ENCODE data around the gene DGCR6. TPM values are rescaled to one million over a fixed set of nuclear protein-coding genes. Genes with fewer than 3 reads are reported as not detected.
"Not testable (repeated sequence)": the region's sequence is repeated elsewhere in the genome, so short reads cannot be mapped to it uniquely, and the experiment has no call there.

Gene DGCR6
- total RNA-seq = 1.7 TPM
- 3.7 TPM for polyA plus RNA-seq (ENCODE audit: insufficient read depth, low read depth, low replicate concordance)
- long read RNA-seq, donor 1, transcript DGCR6-201 (5 exons, 1,214 nt) = major isoform, 5 of 13 reads
- long read RNA-seq, donor 1, partial matches to known transcripts = 5 of 13 reads
- long read RNA-seq, donor 1, other reads (novel, unspliced or antisense) = 0 of 13 reads
- long read RNA-seq, donor 2, transcript DGCR6-201 (5 exons, 1,214 nt) = major isoform, 10 of 16 reads
- long read RNA-seq, donor 2, transcript DGCR6-208 (2 exons, 1,837 nt) = minor isoform, 6 of 16 reads
- long read RNA-seq, donor 2, partial matches to known transcripts = 0 of 16 reads
- long read RNA-seq, donor 2, other reads (novel, unspliced or antisense) = 0 of 16 reads
- long read RNA-seq, donor 3, transcript DGCR6-201 (5 exons, 1,214 nt) = major isoform, 5 of 9 reads
- long read RNA-seq, donor 3, partial matches to known transcripts = 0 of 9 reads
- long read RNA-seq, donor 3, other reads (novel, unspliced or antisense) = 0 of 9 reads
- long read RNA-seq, donor 4, transcript DGCR6-201 (5 exons, 1,214 nt) = major isoform, 8 of 8 reads
- long read RNA-seq, donor 4, partial matches to known transcripts = 0 of 8 reads
- long read RNA-seq, donor 4, other reads (novel, unspliced or antisense) = 0 of 8 reads
- long read RNA-seq, donor 5, partial matches to known transcripts = 0 of 1 reads
- long read RNA-seq, donor 5, other reads (novel, unspliced or antisense) = 0 of 1 reads
- long read RNA-seq, donor 6, partial matches to known transcripts = 0 of 2 reads
- long read RNA-seq, donor 6, other reads (novel, unspliced or antisense) = 0 of 2 reads
- long read RNA-seq, donor 7, partial matches to known transcripts = 0 of 1 reads
- long read RNA-seq, donor 7, other reads (novel, unspliced or antisense) = 0 of 1 reads
- long read RNA-seq, donor 8, partial matches to known transcripts = 0 of 3 reads
- long read RNA-seq, donor 8, other reads (novel, unspliced or antisense) = 0 of 3 reads
- long read RNA-seq, donor 9, partial matches to known transcripts = 5 of 9 reads
- long read RNA-seq, donor 9, other reads (novel, unspliced or antisense) = 0 of 9 reads
- long read RNA-seq, donor 10, transcript DGCR6-201 (5 exons, 1,214 nt) = major isoform, 9 of 17 reads
- long read RNA-seq, donor 10, partial matches to known transcripts = 7 of 17 reads
- long read RNA-seq, donor 10, other reads (novel, unspliced or antisense) = 0 of 17 reads

- FAIRE-seq (no peak), DNase-seq (no peak)
- Histone ChIP-seq H3K36me3 (ENCODE audit: control insufficient read depth in 2 of 3, insufficient read depth in 3 of 3, low read length in 3 of 3) (no peaks in the 10 kb centered on the region), H3K4me3 (ENCODE audit: low read length in 3 of 3) (no peak within 1 kb of the TSS), H3K4me1 (ENCODE audit: control insufficient read depth in 2 of 3, insufficient read depth in 2 of 3, low read depth in 1 of 3, low read length in 3 of 3) (no peaks in the 10 kb centered on the region), H3K27me3 (ENCODE audit: control insufficient read depth, insufficient read depth, low read length) (no peaks in the 10 kb centered on the region), H3K9ac (ENCODE audit: low read length in 3 of 3) (no peak within 1 kb of the TSS), H3K9me3 (ENCODE audit: control insufficient read depth in 2 of 3, insufficient read depth in 1 of 3, low read length in 3 of 3) (no peaks in the 10 kb centered on the region), H3K27ac (ENCODE audit: low read depth in 2 of 2, low read length in 2 of 2) (no peak within 1 kb of the TSS)
- no peak for TF ChIP-seq CTCF (IDR thresholded peaks at IDR 0.05; ENCODE audit: borderline replicate concordance, extremely low read depth, insufficient read depth)
- intact Hi-C loops (cut with DNase I) = no loop called here
Measured at GRCh38 chr22:18905540-18906409, at the start of gene DGCR6. TSS of gene DGCR6 (plus strand) at chr22:18906320. CDS start at chr22:18906375, 55 bp downstream.

- H3K9me3 ChIP-seq (ENCODE audit: control insufficient read depth in 2 of 3, insufficient read depth in 1 of 3, low read length in 3 of 3); H3K4me3 ChIP-seq (ENCODE audit: low read length in 3 of 3); H3K27me3 ChIP-seq (ENCODE audit: control insufficient read depth, insufficient read depth, low read length); H3K36me3 ChIP-seq (ENCODE audit: control insufficient read depth in 2 of 3, insufficient read depth in 3 of 3, low read length in 3 of 3); H3K9ac ChIP-seq (ENCODE audit: low read length in 3 of 3); FAIRE-seq; H3K27ac ChIP-seq (ENCODE audit: low read depth in 2 of 2, low read length in 2 of 2); intact Hi-C loops (cut with DNase I); H3K4me1 ChIP-seq (ENCODE audit: control insufficient read depth in 2 of 3, insufficient read depth in 2 of 3, low read depth in 1 of 3, low read length in 3 of 3): not testable (repeated sequence)
- peak in 3 of 5 donors; percentile 0 to 5 (median 1) for DNase-seq
Measured at GRCh38 chr22:18859314-18859713, 46.8 kb upstream of the DGCR6 start.

- H3K27ac ChIP-seq (ENCODE audit: low read depth in 2 of 2, low read length in 2 of 2); H3K4me3 ChIP-seq (ENCODE audit: low read length in 3 of 3); intact Hi-C loops (cut with DNase I); H3K27me3 ChIP-seq (ENCODE audit: control insufficient read depth, insufficient read depth, low read length); H3K9ac ChIP-seq (ENCODE audit: low read length in 3 of 3); H3K9me3 ChIP-seq (ENCODE audit: control insufficient read depth in 2 of 3, insufficient read depth in 1 of 3, low read length in 3 of 3); H3K36me3 ChIP-seq (ENCODE audit: control insufficient read depth in 2 of 3, insufficient read depth in 3 of 3, low read length in 3 of 3); H3K4me1 ChIP-seq (ENCODE audit: control insufficient read depth in 2 of 3, insufficient read depth in 2 of 3, low read depth in 1 of 3, low read length in 3 of 3); FAIRE-seq: not testable (repeated sequence)
- peak in 1 of 5 donors; percentile 66 for DNase-seq
Measured at GRCh38 chr22:18881260-18881659, 24.9 kb upstream of the DGCR6 start.

GRCh38 chr22:18884465-18884864, 21.7 kb upstream of the DGCR6 start:
- intact Hi-C loops (cut with DNase I); H3K27me3 ChIP-seq (ENCODE audit: control insufficient read depth, insufficient read depth, low read length); H3K4me3 ChIP-seq (ENCODE audit: low read length in 3 of 3); H3K9me3 ChIP-seq (ENCODE audit: control insufficient read depth in 2 of 3, insufficient read depth in 1 of 3, low read length in 3 of 3); H3K27ac ChIP-seq (ENCODE audit: low read depth in 2 of 2, low read length in 2 of 2); H3K4me1 ChIP-seq (ENCODE audit: control insufficient read depth in 2 of 3, insufficient read depth in 2 of 3, low read depth in 1 of 3, low read length in 3 of 3); DNase-seq; H3K9ac ChIP-seq (ENCODE audit: low read length in 3 of 3); H3K36me3 ChIP-seq (ENCODE audit: control insufficient read depth in 2 of 3, insufficient read depth in 3 of 3, low read length in 3 of 3); FAIRE-seq: not testable (repeated sequence)

Data from kidney (tissue), 22 donors.